ENCODE measurements around the gene NEK7.

Gene NEK7

DNA sequence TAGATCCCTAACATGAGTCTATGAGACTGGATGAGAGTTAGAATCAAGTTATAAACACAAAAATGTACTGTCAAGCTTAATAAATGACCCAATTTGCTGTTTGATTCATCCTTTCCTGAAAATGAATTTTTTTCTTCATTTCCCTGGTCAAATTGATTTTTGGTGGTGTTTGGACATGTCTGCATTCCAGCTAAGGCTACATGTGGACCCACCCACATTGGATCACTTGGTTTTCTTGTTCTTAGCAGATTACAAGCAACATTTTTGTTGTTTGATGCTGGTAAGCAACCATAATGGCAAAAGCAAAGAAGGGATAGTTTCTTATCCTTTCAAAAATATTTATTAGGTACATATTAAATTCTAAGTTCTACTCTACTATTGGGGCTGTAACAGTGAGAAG lies 181.1 kb downstream of the NEK7 start:
- no peak overlapping the region for H3K9ac ChIP-seq (ENCODE audit: low read depth, low read length, poor library complexity)
- no peaks in the 10 kb centered on the region for H3K4me1 ChIP-seq (ENCODE audit: control insufficient read depth in 2 of 2, insufficient read depth in 1 of 2, low read depth in 1 of 2, low read length in 2 of 2)
- no peak overlapping the region for H3K4me2 ChIP-seq (ENCODE audit: insufficient read depth, low read length, poor library complexity, severe bottlenecking)
- H2AK5ac ChIP-seq (ENCODE audit: low read depth, low read length): no peak overlapping the region
- no peak overlapping the region for H3K23ac ChIP-seq (ENCODE audit: low read depth, low read length, poor library complexity)
- no peak overlapping the region for H2AFZ ChIP-seq (ENCODE audit: low read length)
- H2BK5ac ChIP-seq (ENCODE audit: low read length): no peak overlapping the region
- no peaks in the 10 kb centered on the region for H3K27me3 ChIP-seq (ENCODE audit: control insufficient read depth in 3 of 3, insufficient read depth in 3 of 3, low read depth in 1 of 3, low read length in 3 of 3)
- no peak overlapping the region for H2BK12ac ChIP-seq (ENCODE audit: low read length)
- H3K27ac ChIP-seq (replicated peaks; ENCODE audit: low read length): no peak overlapping the region
- no peak overlapping the region for H3K4ac ChIP-seq (ENCODE audit: low read length)
- no peak overlapping the region for H4K91ac ChIP-seq (ENCODE audit: low read depth, low read length, poor library complexity)
- DNase-seq (ENCODE audit: low spot score): no peak
- no peaks in the 10 kb centered on the region for H3K36me3 ChIP-seq (replicated peaks in 1 of 2; ENCODE audit: control insufficient read depth in 2 of 2, insufficient read depth in 2 of 2, low read length in 2 of 2)
- peaks cover 0 to 3% of the 10 kb centered on the region in 2 donors for H3K9me3 ChIP-seq (replicated peaks in 1 of 2; ENCODE audit: control insufficient read depth in 2 of 2, insufficient read depth in 1 of 2, low read depth in 1 of 2, low read length in 2 of 2)
- H2BK15ac ChIP-seq (ENCODE audit: low read length): no peak overlapping the region
- no peak overlapping the region for H2BK120ac ChIP-seq (ENCODE audit: low read depth, low read length)
- H4K8ac ChIP-seq (ENCODE audit: low read depth, low read length): no peak overlapping the region
- no peak overlapping the region for H3K14ac ChIP-seq (ENCODE audit: low read length)
- no peak overlapping the region for H3K18ac ChIP-seq (ENCODE audit: low read length)
- no peak overlapping the region for H3K4me3 ChIP-seq (ENCODE audit: low read length in 2 of 2)
- H3K79me1 ChIP-seq (ENCODE audit: low read depth, low read length): no peaks in the 10 kb centered on the region

DNA sequence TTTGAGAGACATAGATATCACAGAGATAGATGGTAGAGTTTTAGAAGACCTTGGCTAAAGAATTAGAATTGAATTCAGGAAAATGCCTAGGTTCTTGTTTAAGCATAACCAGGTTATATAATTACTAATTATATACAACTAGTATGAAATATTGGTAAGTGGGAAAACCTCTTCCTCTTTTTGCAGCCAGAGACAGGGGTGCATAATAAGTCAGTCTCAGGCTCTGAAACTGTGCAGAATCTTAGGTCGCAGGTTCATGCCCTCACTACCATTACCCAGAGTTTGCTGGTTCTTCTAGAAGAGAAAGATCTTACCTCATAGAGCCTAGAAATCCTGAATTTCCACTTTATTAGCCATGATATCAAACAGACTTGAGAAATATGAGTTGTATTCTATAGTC lies 183.3 kb downstream of the NEK7 start:
- Histone ChIP-seq H2BK5ac (ENCODE audit: low read length) (no peak overlapping the region), H3K14ac (ENCODE audit: low read length) (no peak overlapping the region), H3K4me3 (ENCODE audit: low read length in 2 of 2) (no peak overlapping the region), H3K9me3 (replicated peaks in 1 of 2; ENCODE audit: control insufficient read depth in 2 of 2, insufficient read depth in 1 of 2, low read depth in 1 of 2, low read length in 2 of 2) (peaks cover 0 to 3% of the 10 kb centered on the region in 2 donors), H3K27me3 (ENCODE audit: control insufficient read depth in 3 of 3, insufficient read depth in 3 of 3, low read depth in 1 of 3, low read length in 3 of 3) (no peaks in the 10 kb centered on the region), H4K8ac (ENCODE audit: low read depth, low read length) (no peak overlapping the region), H3K79me1 (ENCODE audit: low read depth, low read length) (no peaks in the 10 kb centered on the region), H2AFZ (ENCODE audit: low read length) (no peak overlapping the region), H3K4me2 (ENCODE audit: insufficient read depth, low read length, poor library complexity, severe bottlenecking) (no peak overlapping the region), H3K4me1 (ENCODE audit: control insufficient read depth in 2 of 2, insufficient read depth in 1 of 2, low read depth in 1 of 2, low read length in 2 of 2) (no peaks in the 10 kb centered on the region), H3K18ac (ENCODE audit: low read length) (no peak overlapping the region), H3K9ac (ENCODE audit: low read depth, low read length, poor library complexity) (no peak overlapping the region), H2AK5ac (ENCODE audit: low read depth, low read length) (no peak overlapping the region), H2BK12ac (ENCODE audit: low read length) (no peak overlapping the region), H4K91ac (ENCODE audit: low read depth, low read length, poor library complexity) (no peak overlapping the region), H2BK120ac (ENCODE audit: low read depth, low read length) (no peak overlapping the region), H3K27ac (replicated peaks; ENCODE audit: low read length) (no peak overlapping the region), H3K4ac (ENCODE audit: low read length) (no peak overlapping the region), H2BK15ac (ENCODE audit: low read length) (no peak overlapping the region), H3K36me3 (replicated peaks in 1 of 2; ENCODE audit: control insufficient read depth in 2 of 2, insufficient read depth in 2 of 2, low read length in 2 of 2) (no peaks in the 10 kb centered on the region), H3K23ac (ENCODE audit: low read depth, low read length, poor library complexity) (no peak overlapping the region)
- WGBS, 2 donors (ENCODE audit: extremely low coverage in 2 of 2, insufficient read length in 2 of 2, insufficient replicate concordance in 1 of 2): no CpG with 5 or more reads among the region's 1 CpG
- no peak for DNase-seq (ENCODE audit: low spot score)

DNA sequence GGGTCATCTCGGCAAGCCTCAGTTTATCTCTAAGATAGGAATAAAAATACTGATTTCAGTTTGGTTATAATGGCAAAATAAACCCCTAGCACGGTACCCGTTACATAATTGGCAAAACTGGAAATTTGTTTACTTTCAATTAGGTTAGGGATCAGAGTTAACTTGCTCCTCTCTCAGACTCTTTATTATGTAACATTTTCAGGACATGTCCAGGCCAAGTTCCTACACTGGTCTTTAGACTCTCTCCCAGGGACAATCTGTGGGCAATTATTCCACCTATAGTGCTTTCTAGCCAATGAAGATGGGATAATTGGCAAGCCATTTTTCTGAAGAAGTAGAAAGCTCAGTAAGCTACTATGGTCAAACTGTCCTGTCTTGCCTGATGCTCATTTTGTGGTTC lies 189.4 kb downstream of the NEK7 start:
- Histone ChIP-seq H2BK120ac (ENCODE audit: low read depth, low read length) (no peak overlapping the region), H3K4me1 (ENCODE audit: control insufficient read depth in 2 of 2, insufficient read depth in 1 of 2, low read depth in 1 of 2, low read length in 2 of 2) (no peaks in the 10 kb centered on the region), H4K8ac (ENCODE audit: low read depth, low read length) (no peak overlapping the region), H3K9ac (ENCODE audit: low read depth, low read length, poor library complexity) (no peak overlapping the region), H2BK15ac (ENCODE audit: low read length) (no peak overlapping the region), H3K23ac (ENCODE audit: low read depth, low read length, poor library complexity) (no peak overlapping the region), H3K79me1 (ENCODE audit: low read depth, low read length) (no peaks in the 10 kb centered on the region), H3K4me2 (ENCODE audit: insufficient read depth, low read length, poor library complexity, severe bottlenecking) (no peak overlapping the region), H3K14ac (ENCODE audit: low read length) (no peak overlapping the region), H3K4ac (ENCODE audit: low read length) (no peak overlapping the region), H3K27me3 (ENCODE audit: control insufficient read depth in 3 of 3, insufficient read depth in 3 of 3, low read depth in 1 of 3, low read length in 3 of 3) (no peaks in the 10 kb centered on the region), H3K4me3 (ENCODE audit: low read length in 2 of 2) (no peak overlapping the region), H2BK12ac (ENCODE audit: low read length) (no peak overlapping the region), H3K9me3 (replicated peaks in 1 of 2; ENCODE audit: control insufficient read depth in 2 of 2, insufficient read depth in 1 of 2, low read depth in 1 of 2, low read length in 2 of 2) (no peaks in the 10 kb centered on the region), H2BK5ac (ENCODE audit: low read length) (no peak overlapping the region), H2AFZ (ENCODE audit: low read length) (peak overlapping the region; percentile 68), H2AK5ac (ENCODE audit: low read depth, low read length) (no peak overlapping the region), H4K91ac (ENCODE audit: low read depth, low read length, poor library complexity) (no peak overlapping the region), H3K18ac (ENCODE audit: low read length) (no peak overlapping the region), H3K36me3 (replicated peaks in 1 of 2; ENCODE audit: control insufficient read depth in 2 of 2, insufficient read depth in 2 of 2, low read length in 2 of 2) (no peaks in the 10 kb centered on the region), H3K27ac (replicated peaks; ENCODE audit: low read length) (no peak overlapping the region)
- no CpG with 5 or more reads among the region's 3 CpGs for WGBS, 2 donors (ENCODE audit: extremely low coverage in 2 of 2, insufficient read length in 2 of 2, insufficient replicate concordance in 1 of 2)
- no peak for DNase-seq (ENCODE audit: low spot score)

DNA sequence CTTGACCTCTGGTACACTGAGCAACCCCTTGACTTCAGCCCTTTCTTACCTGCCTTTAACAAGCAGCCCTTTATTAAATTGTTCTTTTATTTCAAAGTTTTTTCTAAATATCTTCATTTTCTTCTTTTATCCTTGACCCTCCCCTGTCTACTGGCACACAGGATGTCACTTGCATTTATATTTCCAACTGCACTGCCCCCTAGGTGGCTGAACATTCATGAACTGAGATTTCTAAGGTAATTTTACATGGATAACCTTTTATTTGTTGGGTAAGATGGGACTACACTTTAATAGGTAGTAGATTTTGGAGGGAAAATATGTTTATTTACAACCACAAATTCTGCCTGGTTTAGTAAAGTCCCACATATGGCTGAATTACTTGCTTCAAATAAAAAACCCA lies 193.7 kb downstream of the NEK7 start:
- Histone ChIP-seq H3K4ac (ENCODE audit: low read length) (no peak overlapping the region), H4K8ac (ENCODE audit: low read depth, low read length) (no peak overlapping the region), H3K18ac (ENCODE audit: low read length) (no peak overlapping the region), H3K27me3 (ENCODE audit: control insufficient read depth in 3 of 3, insufficient read depth in 3 of 3, low read depth in 1 of 3, low read length in 3 of 3) (no peaks in the 10 kb centered on the region), H2AFZ (ENCODE audit: low read length) (no peak overlapping the region), H3K4me3 (ENCODE audit: low read length in 2 of 2) (no peak overlapping the region), H3K14ac (ENCODE audit: low read length) (no peak overlapping the region), H3K27ac (replicated peaks; ENCODE audit: low read length) (no peak overlapping the region), H2BK5ac (ENCODE audit: low read length) (no peak overlapping the region), H2BK15ac (ENCODE audit: low read length) (no peak overlapping the region), H3K4me1 (ENCODE audit: control insufficient read depth in 2 of 2, insufficient read depth in 1 of 2, low read depth in 1 of 2, low read length in 2 of 2) (no peaks in the 10 kb centered on the region), H3K23ac (ENCODE audit: low read depth, low read length, poor library complexity) (no peak overlapping the region), H3K9ac (ENCODE audit: low read depth, low read length, poor library complexity) (no peak overlapping the region), H3K9me3 (replicated peaks in 1 of 2; ENCODE audit: control insufficient read depth in 2 of 2, insufficient read depth in 1 of 2, low read depth in 1 of 2, low read length in 2 of 2) (no peaks in the 10 kb centered on the region), H3K79me1 (ENCODE audit: low read depth, low read length) (no peaks in the 10 kb centered on the region), H2AK5ac (ENCODE audit: low read depth, low read length) (no peak overlapping the region), H3K36me3 (replicated peaks in 1 of 2; ENCODE audit: control insufficient read depth in 2 of 2, insufficient read depth in 2 of 2, low read length in 2 of 2) (no peaks in the 10 kb centered on the region), H2BK12ac (ENCODE audit: low read length) (no peak overlapping the region), H2BK120ac (ENCODE audit: low read depth, low read length) (no peak overlapping the region), H3K4me2 (ENCODE audit: insufficient read depth, low read length, poor library complexity, severe bottlenecking) (no peak overlapping the region), H4K91ac (ENCODE audit: low read depth, low read length, poor library complexity) (no peak overlapping the region)
- no peak for DNase-seq (ENCODE audit: low spot score)
